Measurements from ENCODE around the gene UBTD1. TPM values are rescaled to one million over a fixed set of nuclear protein-coding genes. Genes with fewer than 3 reads are reported as not detected.

UBTD1 gene
- total and polyA plus RNA-seq, 8 donors = 16.6 to 41.0 (median 20.6) TPM

DNA sequence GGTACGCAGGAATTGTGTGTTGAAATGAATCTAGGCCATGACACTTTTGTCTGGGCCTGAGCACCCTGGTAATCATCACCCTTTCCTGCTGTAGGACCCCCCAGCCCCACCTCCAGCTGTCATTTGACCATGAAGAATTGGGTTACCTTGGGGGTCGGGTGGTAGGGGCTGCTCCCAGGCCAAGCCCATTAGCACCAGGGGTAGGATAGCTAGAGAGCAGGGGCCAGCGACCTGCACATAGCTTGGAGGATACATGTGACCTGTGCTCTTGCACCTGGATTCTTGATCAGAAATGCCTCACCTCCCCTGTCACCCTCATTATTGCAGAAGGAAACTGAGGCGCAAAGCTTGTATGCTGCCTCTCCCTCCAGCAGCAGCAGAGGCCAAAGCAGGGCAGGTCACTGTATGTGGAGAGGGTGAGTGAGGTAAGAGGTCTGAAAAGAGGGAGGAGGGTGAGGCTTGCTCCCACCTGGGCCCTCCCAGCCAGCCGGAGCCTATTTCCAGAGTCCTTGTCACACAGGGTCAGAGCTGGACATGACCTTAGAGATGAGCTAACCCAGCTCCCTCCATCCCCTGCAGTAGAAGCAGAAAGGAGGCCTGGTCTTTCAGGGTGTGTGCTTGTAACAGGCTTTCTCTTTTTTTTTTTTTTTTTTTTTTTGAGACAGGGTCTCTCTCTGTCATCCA lies 38.6 kb downstream of the UBTD1 start:
- TF ChIP-seq, protein P1, sequence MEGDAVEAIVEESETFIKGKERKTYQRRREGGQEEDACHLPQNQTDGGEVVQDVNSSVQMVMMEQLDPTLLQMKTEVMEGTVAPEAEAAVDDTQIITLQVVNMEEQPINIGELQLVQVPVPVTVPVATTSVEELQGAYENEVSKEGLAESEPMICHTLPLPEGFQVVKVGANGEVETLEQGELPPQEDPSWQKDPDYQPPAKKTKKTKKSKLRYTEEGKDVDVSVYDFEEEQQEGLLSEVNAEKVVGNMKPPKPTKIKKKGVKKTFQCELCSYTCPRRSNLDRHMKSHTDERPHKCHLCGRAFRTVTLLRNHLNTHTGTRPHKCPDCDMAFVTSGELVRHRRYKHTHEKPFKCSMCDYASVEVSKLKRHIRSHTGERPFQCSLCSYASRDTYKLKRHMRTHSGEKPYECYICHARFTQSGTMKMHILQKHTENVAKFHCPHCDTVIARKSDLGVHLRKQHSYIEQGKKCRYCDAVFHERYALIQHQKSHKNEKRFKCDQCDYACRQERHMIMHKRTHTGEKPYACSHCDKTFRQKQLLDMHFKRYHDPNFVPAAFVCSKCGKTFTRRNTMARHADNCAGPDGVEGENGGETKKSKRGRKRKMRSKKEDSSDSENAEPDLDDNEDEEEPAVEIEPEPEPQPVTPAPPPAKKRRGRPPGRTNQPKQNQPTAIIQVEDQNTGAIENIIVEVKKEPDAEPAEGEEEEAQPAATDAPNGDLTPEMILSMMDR (IDR thresholded peaks at IDR 0.05) = no peak
- H3K36me3 ChIP-seq = no peaks in the 10 kb centered on the region
- ATAC-seq = no peak
- H3K4me1 ChIP-seq = peaks cover 14 to 27% of the 10 kb centered on the region in 2 donors
- H3K4me3 ChIP-seq = no peak overlapping the region
- no peak for DNase-seq
- no peaks in the 10 kb centered on the region for H3K9me3 ChIP-seq
- no peaks in the 10 kb centered on the region for H3K27me3 ChIP-seq
- H3K27ac ChIP-seq = no peak overlapping the region
- intact Hi-C loops (cut with DNase I) = no loop called here

DNA sequence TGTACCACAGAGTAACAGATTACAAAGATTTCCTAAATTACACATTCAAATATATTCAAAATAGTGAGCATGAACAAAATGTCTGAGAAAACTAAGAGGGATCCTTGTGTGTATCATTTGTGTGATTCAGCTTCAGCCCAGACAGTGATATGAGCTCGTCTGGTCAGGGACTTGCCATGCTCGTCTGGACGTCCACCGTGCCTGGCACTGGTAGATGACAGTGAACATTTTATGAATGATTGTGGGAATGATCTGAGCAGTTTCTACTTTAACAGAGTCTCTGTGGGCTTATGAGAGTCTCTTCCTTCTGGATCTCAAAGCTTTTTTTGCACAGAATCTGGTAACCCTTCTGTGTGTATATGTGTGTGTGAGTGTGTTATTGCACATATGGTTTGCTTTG lies 39.7 kb downstream of the UBTD1 start:
- Histone ChIP-seq H3K27ac (peak overlapping the region in 1 of 2 donors; percentile 15), H3K36me3 (no peaks in the 10 kb centered on the region), H3K27me3 (no peaks in the 10 kb centered on the region), H3K4me3 (no peak overlapping the region), H3K4me1 (peaks cover 23 to 38% of the 10 kb centered on the region in 2 donors), H3K9me3 (no peaks in the 10 kb centered on the region)
- no peak for DNase-seq
- TF ChIP-seq, protein P1 (IDR thresholded peaks at IDR 0.05) = no peak
- intact Hi-C loops (cut with DNase I) = no loop called here
- no peak for ATAC-seq

DNA sequence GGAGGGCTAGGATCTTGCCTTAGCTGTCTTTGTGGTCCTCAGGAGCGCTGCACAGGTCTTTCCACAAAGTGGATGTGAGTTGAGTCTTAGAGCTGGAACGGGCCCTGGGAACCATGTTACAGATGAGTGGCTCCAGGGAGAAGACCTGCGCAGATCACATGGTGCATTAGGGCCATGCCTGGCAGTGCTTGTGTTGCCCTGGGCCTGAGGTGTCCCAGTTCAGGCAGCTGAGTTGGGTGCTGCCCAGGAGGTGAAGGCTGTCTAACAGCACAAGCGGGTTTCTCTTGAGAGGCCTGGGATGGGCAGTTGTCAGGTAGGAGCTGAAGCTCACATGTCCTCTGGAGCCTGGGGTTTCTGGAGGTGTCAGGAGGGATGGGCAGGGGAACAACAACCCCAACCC lies 40.1 kb downstream of the UBTD1 start:
- intact Hi-C loops (cut with DNase I) = no loop called here
- Histone ChIP-seq H3K27ac (peak overlapping the region in 1 of 2 donors; percentile 15), H3K9me3 (no peaks in the 10 kb centered on the region), H3K27me3 (no peaks in the 10 kb centered on the region), H3K4me1 (peaks cover 28 to 42% of the 10 kb centered on the region in 2 donors), H3K4me3 (no peak overlapping the region), H3K36me3 (no peaks in the 10 kb centered on the region)
- TF ChIP-seq, protein P1 (IDR thresholded peaks at IDR 0.05) = no peak
- ATAC-seq (no peak), DNase-seq (no peak)

DNA sequence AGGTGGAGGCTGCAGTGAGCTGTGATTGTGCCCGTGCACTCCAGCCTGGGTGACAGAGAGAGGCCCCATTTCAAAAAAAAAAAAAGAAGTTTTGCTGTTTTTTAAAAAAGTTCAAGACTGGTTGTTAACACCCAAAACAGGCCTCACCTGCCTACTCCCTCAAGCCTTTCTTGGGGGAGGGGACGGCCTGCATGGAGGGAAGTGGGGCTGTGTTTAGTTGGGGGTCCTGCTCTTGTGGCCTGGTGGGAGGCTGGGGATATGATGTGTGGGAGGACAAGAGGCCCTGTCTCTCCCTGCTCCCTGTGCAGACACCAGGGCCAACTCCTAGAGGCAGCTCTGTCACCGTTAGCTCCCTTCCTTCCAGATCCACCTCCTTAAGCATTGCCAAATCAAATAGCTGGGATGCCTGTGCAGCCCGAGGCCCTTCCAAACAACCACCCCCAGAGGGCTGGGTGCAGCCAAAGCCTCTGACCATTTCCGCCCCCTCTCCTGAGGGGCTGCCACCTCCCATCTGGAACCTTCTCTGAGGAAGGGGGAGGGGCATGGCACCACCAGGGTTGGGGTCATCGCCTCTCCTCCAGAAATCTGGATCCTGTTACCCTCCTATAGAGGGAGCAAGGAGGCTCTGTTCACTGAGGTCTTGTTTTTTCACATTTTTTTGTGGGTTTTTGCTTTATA lies 40.9 kb downstream of the UBTD1 start:
- Histone ChIP-seq H3K27ac (peak overlapping the region; percentile 16 to 30), H3K9me3 (no peaks in the 10 kb centered on the region), H3K36me3 (no peaks in the 10 kb centered on the region), H3K4me3 (no peak overlapping the region), H3K4me1 (peaks cover 34 to 50% of the 10 kb centered on the region in 2 donors), H3K27me3 (no peaks in the 10 kb centered on the region)
- ATAC-seq = no peak
- intact Hi-C loops (cut with DNase I) = no loop called here
- TF ChIP-seq, protein P1 (IDR thresholded peaks at IDR 0.05) = no peak
- DNase-seq = peak in 1 of 4 donors; percentile 41

DNA sequence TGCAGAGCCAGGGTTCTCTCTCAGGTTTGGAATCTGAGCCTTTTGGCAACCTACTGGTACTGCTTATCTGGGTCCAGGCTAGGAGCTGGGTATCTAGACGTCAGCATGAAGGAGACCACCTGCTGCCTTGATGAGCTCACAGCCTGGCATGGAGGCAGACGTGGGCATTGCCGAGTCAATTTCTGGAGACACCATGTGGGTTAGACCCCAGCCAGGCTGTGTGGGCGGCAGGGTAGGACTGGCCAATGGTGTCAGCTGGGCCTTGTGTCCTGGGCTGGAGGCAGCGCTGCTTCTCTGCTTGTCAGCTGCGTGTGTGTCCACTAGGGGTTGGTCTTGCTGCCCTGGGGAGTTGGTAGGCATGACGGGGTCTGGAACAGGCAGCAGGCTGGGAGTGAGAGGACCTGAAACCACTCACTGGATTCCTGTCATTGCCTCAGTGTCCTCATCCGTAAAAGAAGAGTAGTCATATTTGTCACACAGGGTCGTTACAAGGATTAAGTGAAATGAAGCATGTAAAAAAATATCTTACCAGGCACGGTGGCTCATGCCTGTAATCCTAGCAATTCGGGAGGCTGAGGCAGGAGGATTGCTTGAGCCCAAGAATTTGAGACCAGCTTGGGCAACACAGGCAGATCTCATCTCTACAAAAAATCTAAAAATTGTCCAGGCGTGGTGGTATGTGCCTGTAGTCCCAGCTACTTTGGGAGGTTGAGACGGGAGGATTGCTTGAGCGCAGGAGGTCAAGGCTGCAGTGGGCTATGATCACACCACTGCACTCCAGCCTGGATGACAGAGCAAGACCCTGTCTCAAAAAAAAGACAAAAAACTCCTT lies 42.2 kb downstream of the UBTD1 start:
- intact Hi-C loops (cut with DNase I) = no loop called here
- Histone ChIP-seq H3K27ac (peak overlapping the region; percentile 87 to 92), H3K36me3 (no peaks in the 10 kb centered on the region), H3K4me1 (peaks cover 34 to 53% of the 10 kb centered on the region in 2 donors), H3K27me3 (no peaks in the 10 kb centered on the region), H3K9me3 (no peaks in the 10 kb centered on the region), H3K4me3 (no peak overlapping the region)
- TF ChIP-seq, protein P1 (IDR thresholded peaks at IDR 0.05) = no peak
- DNase-seq (peak in 1 of 4 donors; percentile 34), ATAC-seq (no peak)

All from left lung (tissue), 10 donors.